Amniotic epithelial cell (primary cell): ENCODE data around the gene PRDM16.

Experiments used
- DNase-seq: peaks from one replicate; pipeline ENCODE4 v3.0.0-alpha.2; 2010; ENCODE audit warnings: low read depth

The PRDM16 gene

DNA sequence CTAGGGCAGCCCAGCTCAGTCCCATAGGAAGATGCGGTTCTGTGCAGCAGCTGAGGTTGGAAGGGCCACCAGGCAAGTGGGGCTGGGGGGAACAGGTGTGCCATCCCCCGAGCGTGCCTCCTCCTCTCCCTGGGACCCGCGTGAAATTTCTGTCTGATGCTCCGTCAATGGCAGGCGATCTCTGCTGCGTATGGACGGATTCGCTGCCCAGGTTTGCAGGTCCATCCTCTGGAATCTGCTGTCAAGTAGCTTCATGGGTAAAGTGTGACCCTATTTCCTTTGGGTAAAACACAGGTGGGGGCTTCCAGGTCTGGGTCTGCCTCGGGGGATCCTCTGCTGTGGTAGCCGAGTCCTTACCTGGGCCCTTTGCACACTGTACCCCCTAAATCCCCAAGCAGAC, 270.9 kb downstream of the PRDM16 start:
- DNase-seq: no peak

DNA sequence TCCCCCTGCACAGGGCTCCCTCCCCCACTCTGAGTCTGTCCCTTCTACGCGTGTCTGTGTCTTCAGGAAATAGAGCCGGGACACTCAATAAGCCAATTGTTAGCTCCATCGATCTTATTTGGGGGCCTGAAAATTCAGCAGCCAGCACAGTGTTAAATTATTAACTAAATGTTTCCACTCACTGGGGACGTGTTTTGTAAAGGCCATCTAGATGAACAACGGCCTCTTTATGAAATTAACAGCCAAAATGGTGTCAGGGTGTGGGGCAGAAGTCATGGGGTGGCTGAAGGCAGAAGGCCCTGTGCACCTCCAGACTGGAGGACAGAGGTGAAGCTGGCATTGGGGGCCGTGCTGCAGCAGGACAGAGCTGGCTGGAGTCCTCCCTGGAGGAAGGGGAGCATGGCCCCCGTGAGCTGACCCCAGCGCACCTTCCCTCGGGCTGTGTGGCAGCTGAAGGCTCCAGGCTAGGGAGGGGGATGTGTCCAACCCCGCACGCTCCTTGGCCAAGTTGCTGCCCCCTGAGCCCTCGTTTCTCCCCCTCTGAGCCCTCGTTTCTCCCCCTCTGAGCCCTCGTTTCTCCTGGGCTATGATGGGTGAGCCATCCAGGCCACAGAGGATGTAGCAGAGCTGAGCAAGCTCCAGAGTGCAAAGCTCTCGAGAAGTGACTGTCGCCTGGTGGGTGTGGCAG, 271.7 kb downstream of the PRDM16 start:
- DNase-seq: no peak

DNA sequence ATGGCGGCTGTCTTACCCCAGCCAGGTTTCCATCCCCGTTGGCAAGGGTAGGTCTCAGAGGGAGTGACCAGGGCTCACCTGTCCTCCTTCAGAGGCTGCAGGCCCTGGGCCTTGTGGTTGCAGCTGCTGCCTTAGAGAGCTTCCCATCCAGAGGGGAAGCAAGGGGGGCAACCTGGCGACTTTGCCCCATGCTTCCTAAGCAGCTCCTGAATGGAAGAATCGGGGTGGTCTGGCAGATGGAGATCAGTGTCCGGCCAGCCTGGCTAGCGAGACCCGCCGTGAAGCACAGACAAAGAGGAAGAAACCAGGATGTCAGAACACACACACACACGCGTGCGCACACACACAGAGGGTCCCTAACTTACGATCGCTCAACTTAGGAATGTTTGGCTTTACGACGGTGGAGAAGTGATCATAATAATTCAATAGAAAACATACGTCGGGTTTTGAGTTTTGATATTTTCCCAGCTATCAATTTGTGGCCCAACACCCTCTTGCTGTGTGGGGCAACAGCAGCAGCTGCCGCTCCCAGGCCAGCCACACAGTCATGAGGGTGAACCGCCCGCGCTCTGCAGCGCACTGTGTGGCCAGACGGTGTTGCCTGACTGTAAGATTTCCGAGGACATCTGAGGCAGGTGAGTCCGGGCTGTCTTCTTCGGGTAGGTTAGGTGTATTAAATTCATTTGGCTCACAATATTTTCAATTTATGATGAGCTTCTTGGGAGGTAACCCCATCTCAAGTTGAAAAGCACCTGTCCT, 272.4 kb downstream of the PRDM16 start:
- no peak for DNase-seq

DNA sequence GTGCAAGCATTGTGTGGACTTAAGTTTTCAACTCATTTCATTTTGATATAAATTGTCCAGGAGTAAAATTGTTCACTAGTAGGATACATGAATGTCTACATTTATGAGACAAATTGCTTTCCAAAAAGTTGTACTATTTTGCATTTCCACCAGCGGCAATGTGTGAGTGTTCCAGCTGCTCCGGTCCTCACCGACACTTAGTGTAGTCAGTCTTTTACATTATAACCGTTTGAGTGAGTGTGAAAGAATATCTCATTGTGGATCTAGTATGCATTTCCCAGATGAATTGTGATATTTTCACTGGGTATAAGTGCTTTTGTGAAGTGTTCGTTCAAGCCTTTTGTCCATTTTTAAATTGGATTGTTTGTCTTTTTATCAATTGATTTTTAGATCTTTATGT, 274.0 kb downstream of the PRDM16 start:
- no peak for DNase-seq

DNA sequence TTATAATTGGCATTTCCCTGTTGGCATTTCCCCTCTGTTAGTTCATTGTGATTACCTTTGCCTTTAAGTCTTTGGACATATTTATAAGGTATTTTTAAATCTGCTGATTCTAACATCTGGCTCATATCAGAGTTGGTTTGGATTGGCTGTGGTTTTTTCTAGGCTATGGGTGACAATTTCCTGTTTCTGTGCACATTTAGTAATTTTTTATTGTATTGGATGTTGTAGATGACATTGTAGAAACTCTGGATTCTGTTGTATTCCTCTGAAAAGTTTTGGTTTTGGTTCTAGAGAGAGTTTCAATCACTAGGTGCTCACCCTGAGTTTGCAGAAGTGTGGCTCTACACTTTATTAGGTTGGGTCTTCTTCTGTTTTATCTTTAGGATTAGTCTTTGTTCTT, 275.4 kb downstream of the PRDM16 start:
- DNase-seq: no peak

DNA sequence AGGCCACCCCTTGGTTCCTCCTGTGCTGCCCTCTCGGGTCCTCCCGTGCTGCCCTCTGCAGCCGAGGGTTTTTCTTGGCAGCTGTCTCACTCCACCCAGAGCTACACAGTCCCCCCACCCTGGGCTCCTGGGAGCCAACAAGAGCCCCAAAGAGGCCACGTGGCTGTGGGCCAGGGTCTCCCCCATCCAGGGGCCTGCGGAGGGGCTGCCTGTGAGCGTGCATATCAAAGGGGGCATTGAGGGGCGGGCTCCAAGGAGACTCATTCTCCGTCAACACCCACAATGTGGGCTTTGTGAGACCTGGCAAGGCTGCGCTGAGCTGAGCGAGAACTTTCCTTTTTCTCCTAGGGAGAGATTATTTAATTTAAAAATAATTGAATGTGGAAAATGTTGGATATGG, 276.8 kb downstream of the PRDM16 start:
- DNase-seq: no peak

DNA sequence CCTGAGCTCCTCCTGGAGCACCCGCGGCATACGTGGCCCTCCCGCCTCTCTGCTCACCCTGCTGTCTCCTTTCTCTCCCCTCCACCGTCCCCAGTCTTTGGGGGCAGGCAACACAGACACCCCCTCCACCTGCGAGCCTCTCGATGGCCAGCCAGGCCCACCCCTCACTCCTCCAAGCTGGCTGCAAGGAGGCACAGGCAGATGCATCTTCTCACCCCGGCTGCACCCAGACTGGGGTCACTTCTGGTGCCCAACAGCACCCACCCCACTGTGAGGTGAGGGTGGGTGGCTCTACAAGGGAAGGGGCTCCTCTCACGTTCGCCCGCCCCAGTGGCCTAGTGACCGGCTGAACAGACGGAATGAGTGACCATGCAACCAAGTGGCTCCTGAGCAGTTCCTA, 277.5 kb downstream of the PRDM16 start:
- no peak for DNase-seq

DNA sequence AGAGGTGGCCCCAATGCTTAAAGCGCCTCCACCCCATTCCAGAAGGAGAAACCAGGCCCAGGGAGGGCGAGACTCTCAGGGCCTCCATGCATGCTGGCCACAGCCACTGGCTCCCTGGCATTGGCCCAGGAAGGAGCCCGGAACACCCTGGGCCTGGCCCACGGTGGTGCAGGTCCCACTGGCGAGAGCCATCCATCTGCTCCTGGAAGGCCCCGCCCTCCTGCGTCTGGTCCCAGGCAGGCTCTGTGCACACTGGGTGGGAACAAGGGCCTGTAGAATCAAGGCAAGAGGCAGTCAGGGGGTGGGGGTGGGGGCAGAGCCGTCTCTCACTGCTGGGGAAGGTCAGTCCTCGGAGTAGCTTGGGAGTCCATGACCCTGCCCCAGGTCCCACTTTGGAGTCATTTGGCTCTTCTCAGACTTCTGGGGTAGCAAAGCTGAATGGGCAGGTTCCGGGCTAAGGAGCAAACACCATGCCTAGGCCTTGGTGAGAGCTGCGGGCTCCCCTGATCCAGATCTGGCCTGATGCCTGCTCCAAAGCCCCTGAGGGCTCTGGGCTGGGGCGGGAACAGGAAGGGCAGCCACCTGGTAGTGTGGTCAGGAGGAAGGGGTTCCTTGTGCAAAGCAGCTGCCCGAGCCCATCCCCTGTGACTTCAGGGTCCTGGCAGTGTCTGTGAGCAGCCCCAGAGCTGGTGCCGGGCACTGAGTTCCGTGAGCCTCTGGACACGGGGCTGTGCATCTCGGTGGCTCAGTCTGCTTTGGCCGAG, 278.4 kb downstream of the PRDM16 start:
- no peak for DNase-seq

DNA sequence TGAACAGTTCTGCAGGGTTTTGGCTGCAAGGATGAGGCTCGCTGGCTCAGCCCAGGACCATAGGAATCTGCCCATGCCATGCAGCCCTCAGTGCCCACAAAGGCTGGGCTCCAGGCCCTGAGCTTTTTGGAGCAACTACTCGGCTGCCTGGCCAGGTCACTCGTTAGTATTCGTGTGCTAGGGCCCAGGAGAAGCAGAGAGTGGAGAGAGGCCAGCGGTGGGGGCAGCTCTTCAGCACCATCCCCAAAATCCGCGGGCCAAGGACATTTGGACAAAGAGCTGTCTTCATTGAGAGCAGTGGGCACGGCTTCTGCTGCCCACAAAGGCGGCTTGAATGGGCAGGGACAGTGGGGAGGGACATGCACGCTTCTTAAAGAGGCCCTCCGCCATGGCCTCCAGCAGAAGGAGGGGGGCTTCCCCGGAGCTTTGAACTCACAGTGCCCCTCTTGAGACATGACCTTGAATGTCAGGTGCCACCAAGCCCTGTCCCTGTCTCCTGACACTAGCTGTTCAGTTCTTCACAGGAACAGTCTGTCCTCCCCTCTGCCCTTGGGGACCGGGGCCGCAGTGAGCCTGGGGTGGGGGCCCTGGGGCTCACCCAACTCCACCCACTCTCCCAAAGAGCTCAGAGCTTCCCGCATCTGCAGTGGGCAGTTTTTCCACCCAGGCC, 279.3 kb downstream of the PRDM16 start:
- DNase-seq: no peak

DNA sequence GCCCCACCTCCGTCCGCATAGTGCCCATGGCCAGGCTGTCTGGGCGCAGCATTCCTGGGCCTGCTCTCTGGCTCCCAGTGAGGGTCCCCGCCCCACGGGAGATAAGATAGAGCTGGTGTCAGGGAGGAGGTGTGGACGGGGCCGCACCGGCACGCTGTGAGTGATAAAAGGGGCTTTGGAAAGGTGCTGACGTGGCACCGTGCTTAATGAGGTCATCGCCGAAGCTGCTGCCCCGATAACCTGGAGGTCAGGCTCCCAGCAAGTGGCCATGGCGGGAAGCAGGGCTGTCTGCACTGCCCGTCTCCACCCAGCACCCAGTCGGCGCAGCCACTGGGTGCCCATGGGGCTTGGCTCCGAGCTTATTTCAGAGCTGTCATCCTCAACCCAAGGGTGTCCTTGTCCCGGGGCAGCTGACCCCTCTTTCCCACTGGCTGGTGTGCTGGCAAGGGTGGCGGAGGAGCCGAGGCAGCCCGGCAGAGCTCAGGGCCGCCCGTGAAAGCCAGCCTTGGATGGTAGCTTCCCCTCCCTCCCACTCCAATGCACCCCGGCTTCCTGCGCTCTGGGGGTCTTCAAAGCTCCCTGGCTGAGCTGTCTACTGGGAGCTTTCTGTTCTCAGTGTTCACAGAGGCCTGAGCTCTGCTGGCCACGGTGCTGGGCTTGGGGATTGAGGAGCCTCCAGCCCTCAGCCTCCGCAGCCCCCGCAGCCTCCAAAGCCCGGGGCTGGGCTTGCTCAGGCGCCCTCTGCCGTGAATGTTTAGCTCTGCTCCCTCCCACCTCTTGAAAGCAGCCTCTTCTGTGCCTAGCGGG, 280.4 kb downstream of the PRDM16 start:
- peak; percentile 7 for DNase-seq

DNA sequence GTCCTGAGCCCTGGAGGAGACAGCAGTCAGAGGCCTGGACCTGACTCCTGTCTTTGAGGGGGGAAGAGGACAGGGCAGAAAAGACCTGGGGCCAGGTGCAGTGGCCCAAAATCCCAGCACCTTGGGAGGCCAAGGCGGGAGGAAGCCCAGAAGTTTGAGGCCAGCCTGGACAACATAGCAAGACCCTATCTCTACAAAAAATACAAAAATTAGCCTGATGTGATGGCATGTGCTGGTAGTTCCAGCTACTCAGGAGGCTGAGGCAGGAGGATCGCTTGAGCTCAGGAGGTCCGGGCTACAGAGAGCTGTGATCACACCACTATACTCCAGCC, 280.9 kb downstream of the PRDM16 start:
- no peak for DNase-seq

DNA sequence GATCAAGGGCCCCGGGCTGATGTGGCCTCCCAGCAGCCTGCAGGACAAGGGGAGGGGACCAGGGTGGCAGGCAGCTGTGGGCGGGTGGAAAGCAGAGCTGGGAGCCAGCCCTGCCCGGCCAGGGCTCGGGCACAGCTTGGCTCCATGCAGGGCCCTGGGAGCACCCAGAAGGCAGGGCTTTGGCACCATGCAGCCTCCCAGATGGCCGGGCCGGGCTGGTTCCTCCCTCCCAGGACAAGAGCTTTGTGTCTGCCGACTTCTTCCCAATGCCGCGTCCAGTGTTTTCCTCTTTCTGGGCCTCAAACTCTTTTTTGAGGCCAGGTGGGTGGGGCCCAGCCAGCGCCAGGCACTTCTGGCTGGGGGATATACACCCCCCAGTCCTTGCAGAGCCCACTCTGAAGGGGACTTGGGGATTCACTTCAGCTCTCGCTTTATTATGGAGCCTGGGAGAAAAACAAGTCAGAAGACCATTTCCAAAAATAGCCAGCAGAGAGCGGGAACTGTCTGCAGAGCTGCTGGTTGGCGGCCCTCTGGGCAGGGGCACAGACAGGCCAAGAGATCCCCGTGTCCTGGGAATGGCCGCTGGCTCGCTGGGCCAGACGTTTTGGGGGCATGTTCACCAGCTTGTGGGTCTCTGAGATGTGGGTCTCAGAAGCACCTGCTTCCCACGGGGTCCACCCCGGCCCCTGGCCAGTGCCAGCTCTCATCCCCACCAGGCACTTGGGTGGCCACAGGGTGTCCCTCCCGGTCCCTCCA, 281.7 kb downstream of the PRDM16 start:
- no peak for DNase-seq

DNA sequence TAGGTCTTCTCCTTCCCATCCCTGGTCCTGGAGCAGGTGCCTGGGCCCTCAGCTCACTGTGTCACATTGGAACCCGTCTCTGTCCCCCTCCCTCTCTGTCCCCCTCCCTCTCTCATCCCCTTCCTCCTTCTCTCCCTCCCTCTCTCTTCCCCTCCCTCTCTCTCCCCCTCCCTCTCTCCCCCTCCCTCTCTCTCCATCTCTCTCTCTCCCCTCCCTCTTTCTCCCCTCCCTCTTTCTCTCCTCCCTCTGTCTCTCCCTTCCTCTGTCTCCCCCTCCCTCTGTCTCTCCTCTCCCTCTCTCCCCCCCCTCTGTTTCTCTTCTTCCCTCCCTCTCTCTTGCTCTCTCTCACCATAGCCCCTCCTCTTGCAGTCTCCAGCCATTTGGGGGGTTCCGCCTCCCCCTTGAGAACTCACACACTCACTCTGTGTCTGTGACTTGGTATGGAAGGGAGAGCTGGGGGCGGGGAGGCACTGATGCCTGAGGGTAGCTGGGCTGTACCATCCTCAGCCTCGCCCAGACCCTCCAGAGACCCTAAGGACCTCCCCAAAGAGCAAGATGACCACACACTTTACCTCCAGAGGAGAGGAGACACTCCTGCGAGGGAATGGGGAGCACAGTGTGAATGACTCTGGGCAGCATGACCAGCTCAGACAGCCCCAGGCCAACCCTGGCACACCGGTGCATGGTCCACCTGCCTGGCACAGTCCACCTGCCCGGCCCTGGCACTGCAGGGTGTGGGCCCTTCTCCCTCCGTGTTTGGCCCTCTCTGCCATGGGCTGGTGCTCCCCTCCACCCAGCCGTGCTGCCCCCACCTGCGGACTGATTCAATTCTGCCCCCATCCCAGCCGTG, 282.7 kb downstream of the PRDM16 start:
- DNase-seq: no peak

DNA sequence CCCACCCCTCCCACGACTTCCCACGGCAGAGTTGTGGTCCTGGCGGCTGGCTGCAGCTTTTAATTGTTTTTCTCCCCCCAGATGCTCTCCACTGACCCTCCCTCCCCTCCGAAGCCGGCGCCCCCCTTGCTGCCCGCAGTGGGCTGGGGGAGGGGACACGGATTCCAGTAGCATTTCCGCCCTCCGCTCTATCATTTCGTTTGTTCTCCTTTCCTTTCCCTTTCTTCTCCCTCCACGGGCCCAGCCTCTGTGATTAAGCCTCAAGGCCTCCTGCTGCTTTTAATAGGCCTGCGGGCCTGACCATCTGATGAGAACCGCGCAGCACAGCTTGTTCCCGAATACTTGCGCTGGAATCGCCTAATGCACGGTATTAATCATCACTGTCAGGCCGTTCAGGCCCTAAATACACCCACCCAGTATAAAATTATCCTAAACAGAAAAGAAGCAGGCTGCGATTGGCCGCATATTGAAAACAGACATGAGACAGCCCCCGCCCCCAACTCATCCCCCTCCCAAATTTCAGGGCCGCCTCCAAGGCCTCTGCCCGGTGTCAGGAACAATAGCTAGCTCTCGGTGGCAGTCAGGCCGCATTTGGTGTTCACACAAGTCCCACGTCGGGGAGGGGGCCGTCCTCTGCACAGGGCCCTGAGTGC, 283.4 kb downstream of the PRDM16 start:
- DNase-seq: peak; percentile 76

DNA sequence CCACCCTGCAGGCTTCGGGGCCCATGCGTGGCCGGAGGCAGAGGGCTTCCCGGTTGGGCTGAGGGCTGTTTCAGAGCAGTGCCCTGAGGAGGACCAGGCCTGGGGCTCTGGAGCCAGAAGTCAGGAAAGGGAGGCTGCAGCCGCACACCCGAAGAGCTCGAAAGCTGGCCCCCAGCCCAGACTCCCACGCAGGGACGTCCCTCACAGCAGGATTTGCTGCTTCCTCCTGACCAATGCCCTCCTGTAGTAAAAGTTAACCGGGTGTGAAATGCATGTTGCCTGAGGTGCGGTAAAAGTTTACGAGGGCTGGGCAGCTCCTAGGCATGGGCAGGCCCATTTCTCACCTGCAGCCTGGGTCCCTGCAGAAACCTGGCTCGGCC, 283.9 kb downstream of the PRDM16 start:
- DNase-seq: peak; percentile 54

DNA sequence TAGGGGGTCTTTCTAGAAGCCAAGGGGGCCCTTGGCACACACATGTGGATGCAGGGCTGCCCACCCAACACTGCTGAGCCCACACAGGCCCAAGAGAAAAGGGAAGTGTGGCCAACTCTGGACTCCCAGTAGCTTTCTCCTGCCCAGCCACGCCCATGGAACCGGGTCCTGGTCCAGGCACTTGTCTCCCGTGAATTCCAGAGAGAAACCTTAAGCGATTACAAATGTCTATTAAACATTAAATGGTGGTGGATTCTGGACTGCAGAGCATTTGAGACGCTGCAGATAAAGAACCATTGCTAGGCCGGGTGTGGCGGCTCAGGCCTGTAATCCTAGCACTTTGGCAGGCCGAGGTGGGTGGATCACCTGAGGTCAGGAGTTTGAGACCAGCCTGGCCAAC, 284.9 kb downstream of the PRDM16 start:
- DNase-seq: no peak

DNA sequence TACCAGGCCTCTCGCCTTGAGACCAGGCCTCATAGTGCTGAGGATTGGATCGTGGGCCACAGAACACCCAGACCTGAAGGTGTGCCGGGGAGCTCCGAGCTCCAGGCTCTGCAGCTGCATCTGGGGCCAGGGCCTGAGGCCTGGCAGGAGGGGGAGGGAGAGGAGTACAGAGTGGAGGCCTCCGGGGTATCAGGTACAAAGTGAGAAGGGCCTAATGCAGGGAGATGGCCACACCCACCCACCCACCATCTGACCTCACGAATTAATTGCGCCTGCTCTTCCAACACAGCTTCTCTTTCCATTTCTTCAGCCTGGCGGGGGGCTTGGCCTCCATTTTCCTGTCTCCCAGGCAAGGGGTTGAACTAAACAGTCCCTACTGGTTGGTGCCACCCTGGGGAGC, 286.1 kb downstream of the PRDM16 start:
- no peak for DNase-seq

DNA sequence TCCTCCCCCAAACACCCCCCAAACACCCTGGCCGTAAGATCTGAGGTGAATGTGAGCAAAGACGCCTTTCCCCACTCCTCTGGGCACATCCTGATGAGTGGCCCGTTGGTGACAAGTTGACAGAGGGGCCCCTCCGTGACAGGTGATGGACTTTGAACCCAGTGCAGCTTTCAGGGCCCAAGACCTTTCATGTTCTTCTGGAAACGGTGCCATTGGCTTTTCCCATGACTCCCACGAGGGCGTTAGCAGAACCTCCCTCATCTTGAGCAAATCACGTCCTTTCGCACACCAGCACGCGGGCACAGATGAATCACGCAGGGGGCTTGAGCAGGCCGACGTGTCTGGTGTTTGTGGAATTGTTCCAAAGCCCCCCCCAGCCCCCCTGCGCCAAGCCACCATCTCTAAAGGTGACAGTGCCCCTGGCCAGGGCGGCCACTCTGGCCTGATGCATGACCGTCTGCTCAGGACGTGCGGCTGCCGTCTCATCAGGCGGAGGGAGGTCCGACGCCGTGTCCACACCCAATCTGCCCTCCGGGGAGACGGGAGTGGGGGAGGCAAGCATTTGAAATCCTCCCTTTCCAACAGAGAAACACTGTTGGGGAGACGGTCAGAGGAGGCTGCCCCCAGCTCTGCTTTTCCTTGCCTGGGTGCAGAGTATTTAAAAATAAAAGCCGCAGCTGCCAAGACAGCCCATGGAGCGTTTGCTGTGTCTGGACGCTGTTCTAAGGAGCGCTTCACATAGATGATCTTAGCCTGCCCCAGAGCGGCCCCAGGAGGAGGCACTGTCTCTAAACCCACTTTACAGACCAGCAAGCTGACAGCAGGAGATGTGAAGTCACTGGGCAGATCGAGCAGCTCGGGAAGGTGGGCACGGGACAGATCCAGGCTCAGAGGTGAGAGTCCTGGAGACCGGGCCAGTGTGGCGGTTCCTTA, 287.2 kb downstream of the PRDM16 start:
- DNase-seq: no peak
